SK-N-MC (cell line): ENCODE results near the gene NDUFB5.

ENCODE experiments used
- EZH2 ChIP-seq: fragments of 200-600 bp; sonication (generic); IDR thresholded peaks from one replicate; pipeline ENCODE4 v1.6.1; 2017; ENCODE audit warnings: antibody characterized with exemption
- POLR2AphosphoS5 ChIP-seq: IDR thresholded peaks from 2 replicates; pipeline ENCODE4 v1.6.1; 2012; ENCODE audit warnings: mild to moderate bottlenecking, low read depth, low read length, borderline replicate concordance

DNA sequence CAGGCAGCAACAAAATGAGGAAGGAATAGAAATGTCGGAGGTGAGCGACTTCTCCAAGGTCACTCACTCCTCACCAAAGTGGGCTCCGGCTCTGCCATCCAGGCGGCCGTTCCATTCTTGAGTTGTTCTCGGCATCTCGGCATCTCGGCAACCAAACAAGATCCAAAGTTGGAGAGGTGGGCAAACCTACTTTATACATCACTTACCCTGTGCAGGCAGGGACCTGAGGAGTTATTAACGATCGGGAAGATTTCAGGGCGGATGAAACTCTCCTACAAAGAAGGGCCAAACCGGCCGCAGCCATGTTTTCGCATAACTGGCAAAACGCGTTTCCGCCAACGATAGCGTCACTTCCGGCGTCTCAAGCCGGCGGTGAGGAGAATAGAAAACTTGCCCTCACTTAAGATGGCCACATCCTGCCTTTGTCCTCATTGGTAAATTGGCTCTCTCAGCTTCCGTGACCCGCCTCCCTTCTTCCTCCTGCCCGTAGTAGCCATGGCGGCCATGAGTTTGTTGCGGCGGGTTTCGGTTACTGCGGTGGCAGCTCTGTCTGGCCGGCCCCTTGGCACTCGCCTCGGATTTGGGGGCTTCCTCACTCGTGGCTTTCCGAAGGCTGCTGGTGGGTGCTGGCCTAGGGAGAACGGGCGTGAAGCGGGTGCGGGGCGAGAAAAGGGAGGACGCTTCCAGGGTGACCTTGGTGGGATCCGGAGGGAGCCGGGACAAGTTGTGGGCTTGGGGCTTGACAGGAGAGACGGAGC is at the start of gene NDUFB5, which contains the start of gene MRPL47:
- TF ChIP-seq POLR2AphosphoS5 (peak; percentile 98), EZH2 (no peak)
